Measurements from ENCODE around the gene PRPH2. TPM values are rescaled to one million over a fixed set of nuclear protein-coding genes. Genes with fewer than 3 reads are reported as not detected.

PRPH2 gene
- total RNA-seq, 4 donors from 2014 or later = 0.59 to 11.4 (median 3.6) TPM

GRCh38 chr6:42652024-42652746, 70.2 kb downstream of the PRPH2 start:
- no peak for DNase-seq
- no peaks in the 10 kb centered on the region for H3K4me1 ChIP-seq
- H3K4me3 ChIP-seq (replicated peaks in 1 of 3) = no peak overlapping the region
- no peaks in the 10 kb centered on the region for H3K27me3 ChIP-seq
- no peak overlapping the region for H3K27ac ChIP-seq
- peaks cover 22 to 49% of the 10 kb centered on the region in 2 donors for H3K36me3 ChIP-seq
- intact Hi-C loops (cut with DNase I) = no loop called here
- TF ChIP-seq POLR2A (IDR thresholded peaks at IDR 0.05) (no peak), CTCF (IDR thresholded peaks at IDR 0.05) (no peak)
- no peaks in the 10 kb centered on the region for H3K9me3 ChIP-seq
- WGBS, 2 donors = 91 to 93% methylated on average over 5 of the region's 5 CpGs

Small RNA genes lying within 50 kb of the gene (small RNA-seq; reads per million reads assigned to genes)
- gene RNU6-890P = not detected

Other genes starting within 250 kb of the PRPH2 start
- 10 to 100 TPM; 36.3 to 54.0 (median 44.3) TPM for gene UBR2, start 158.6 kb downstream of the PRPH2 start, total RNA-seq
- gene TBCC, start 23.5 kb upstream of the PRPH2 start, total RNA-seq = 10 to 100 TPM; 37.2 to 48.9 (median 48.4) TPM
- gene BICRAL, start 59.5 kb upstream of the PRPH2 start, total RNA-seq = 10 to 100 TPM; 19.9 to 24.5 (median 23.6) TPM
- gene RPL7L1, start 157.0 kb upstream of the PRPH2 start, total RNA-seq = 100 to 1,000 TPM in 3 of 4 donors, 10 to 100 TPM in 1; 99.1 to 121 (median 103) TPM
- not detected for gene PTCRA, start 193.5 kb upstream of the PRPH2 start, total RNA-seq
- gene CNPY3, start 206.9 kb upstream of the PRPH2 start, total RNA-seq = 10 to 100 TPM; 33.2 to 60.0 (median 45.0) TPM
- 1 to 10 TPM in 3 of 4 donors, under 1 TPM in 1; 0.98 to 7.5 (median 2.5) TPM for gene GNMT, start 238.2 kb upstream of the PRPH2 start, total RNA-seq

All from thyroid gland (tissue), 4 donors.